GM12891 (cell line): Measurements from ENCODE around the gene SPINT2.

Source experiments
- POLR2A ChIP-seq: IDR thresholded peaks from 2 replicates; pipeline ENCODE4 v1.6.1; 2011; ENCODE audit warnings: low read depth, low read length, control low read depth
- POLR2AphosphoS5 ChIP-seq: IDR thresholded peaks from 2 replicates; pipeline ENCODE4 v1.6.1; 2011; ENCODE audit warnings: low read depth, low read length, control low read depth
- SPI1 ChIP-seq: IDR thresholded peaks from 2 replicates; pipeline ENCODE4 v1.6.1; 2011; ENCODE audit warnings: low read depth, low read length, control low read depth
- TAF1 ChIP-seq: IDR thresholded peaks from 2 replicates; pipeline ENCODE4 v1.6.1; 2011; ENCODE audit warnings: low read depth, low read length, control low read depth

DNA sequence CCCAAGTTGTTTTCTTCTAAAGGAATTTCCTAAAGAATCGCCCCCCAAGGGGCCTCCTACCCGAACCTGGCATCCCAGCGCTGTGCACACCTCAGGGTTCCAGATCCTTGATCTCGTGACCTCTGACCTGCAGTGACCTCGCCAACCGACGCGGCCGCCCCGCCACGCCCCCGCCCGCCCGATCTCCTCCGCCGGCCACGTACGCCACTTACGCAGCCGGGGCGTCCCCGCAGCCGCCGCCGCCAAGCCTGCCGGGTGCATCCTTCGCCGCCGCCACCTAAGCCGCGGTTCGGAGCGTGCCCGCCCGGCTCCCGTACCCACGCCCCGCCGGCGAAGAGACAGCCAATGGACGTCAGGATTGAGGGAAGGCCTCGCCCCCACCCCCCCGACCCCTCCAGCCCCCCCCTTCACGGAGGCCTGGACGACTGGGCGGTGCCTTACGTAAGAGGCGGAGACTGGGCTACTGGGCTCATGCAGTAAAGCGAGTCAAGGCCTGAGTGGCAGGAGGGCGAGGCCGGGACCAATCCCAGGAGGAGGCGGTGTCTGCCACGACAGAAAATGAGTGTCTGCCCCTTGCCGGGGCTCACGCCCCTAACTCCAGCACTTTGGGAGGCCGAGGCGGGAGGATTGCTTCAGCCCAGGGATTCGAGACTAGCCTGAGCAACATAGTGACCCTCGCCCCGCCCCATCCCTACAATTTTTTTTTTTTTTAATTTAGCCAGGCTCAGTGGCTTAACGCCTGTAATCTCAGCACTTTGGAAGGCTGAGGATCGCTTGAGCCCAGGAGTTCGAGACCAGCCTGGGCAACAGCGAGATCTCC, 51.5 kb downstream of the SPINT2 start, which contains the start of gene YIF1B:
- no peak for TF ChIP-seq POLR2A
- no peak for TF ChIP-seq SPI1
- TF ChIP-seq POLR2AphosphoS5: no peak
- no peak for TF ChIP-seq TAF1
